Measurements from ENCODE around the gene NOLC1.
"Not testable (repeated sequence)": the region's sequence is repeated elsewhere in the genome, so short reads cannot be mapped to it uniquely, and the experiment has no call there.

Gene NOLC1

DNA sequence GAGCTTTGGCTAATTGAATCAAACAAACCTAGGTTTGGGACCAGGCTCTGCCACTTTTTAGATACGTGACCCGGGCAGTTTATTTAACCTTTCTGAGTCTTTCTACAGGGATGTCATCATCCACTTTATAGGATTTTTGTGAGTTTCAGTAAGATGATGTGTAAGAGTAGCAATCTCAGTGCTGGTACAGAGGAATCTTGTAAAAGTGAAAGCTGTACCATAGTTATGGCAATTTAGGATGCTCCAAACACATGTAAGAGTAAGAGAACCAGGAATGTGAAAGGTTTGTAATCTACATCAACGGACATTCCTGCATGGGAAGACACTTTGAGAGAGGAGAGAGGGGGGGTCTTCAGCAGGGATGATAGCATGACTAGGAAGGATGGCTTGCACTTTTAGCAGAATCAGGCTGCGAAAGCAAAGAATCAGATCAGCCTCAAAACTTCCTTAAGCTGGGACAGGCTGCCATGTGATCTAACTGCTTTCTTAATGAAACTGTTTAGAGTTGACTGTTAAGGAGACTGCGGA lies 968 bp downstream of the NOLC1 start:
- no peak for DNase-seq (ENCODE audit: low spot score)

DNA sequence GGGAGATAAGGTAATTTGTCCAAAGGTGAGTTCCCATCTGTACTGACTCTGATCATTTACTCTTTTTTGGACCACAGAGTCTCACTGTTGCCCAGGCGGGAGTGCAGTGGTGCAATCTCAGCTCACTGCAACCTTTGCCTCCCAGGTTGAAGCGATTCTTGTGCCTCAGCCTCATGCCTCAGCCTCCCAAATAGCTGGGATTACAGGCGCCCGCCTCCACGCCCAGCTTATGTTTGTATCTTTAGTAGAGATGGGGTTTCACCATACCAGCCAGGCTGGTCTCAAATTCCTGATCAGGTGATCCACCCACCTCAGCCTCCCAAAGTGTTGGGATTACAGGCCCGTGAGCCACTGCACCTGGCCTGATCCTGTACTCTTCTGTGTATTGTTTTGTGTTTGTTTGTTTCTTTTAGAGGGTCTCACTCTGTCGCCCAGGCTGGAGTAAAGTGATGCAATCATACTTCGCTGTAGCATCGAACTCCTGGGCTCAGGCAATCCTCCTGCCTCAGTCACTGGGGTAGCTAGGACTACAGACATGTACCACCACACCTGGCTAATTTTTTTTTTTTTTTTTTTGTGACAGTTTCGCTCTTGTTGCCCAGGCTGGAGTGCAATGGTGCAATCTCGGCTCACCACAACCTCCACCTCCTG lies 2.4 kb downstream of the NOLC1 start:
- DNase-seq (ENCODE audit: low spot score): no peak

DNA sequence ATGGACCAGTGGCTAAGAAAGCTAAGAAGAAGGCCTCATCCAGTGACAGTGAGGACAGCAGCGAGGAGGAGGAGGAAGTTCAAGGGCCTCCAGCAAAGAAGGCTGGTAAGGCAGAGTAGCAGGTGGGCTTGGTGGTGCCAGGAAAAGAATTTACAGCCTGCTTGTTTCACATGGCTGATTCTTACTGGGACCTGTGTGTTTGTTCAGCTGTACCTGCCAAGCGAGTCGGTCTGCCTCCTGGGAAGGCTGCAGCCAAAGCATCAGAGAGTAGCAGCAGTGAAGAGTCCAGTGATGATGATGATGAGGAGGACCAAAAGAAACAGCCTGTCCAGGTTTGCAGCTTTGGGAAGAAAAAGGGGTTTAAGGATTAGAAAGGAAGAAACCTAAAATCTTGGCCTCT lies 5.0 kb downstream of the NOLC1 start:
- DNase-seq (ENCODE audit: low spot score): no peak

DNA sequence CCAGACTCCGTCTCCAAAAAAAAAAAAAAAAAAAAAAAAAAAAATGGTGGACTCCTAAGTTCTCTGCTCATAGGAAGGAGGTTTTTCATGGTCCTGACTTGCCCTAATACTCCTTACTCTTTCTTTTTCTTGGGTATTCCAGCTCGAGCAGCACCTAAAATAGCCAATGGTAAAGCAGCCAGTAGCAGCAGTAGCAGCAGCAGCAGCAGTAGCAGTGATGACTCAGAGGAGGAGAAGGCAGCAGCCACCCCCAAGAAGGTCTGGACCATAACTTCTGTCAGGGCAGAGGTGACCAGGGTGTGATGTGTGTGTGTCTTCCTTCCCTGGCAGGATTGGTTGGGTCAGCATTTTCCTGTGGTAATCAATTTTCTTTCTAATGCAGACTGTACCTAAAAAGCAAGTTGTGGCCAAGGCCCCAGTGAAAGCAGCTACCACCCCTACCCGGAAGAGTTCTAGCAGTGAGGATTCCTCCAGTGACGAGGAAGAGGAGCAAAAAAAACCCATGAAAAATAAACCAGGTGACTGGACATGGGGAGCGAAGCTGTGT lies 6.9 kb downstream of the NOLC1 start:
- DNase-seq (ENCODE audit: low spot score): no peak

DNA sequence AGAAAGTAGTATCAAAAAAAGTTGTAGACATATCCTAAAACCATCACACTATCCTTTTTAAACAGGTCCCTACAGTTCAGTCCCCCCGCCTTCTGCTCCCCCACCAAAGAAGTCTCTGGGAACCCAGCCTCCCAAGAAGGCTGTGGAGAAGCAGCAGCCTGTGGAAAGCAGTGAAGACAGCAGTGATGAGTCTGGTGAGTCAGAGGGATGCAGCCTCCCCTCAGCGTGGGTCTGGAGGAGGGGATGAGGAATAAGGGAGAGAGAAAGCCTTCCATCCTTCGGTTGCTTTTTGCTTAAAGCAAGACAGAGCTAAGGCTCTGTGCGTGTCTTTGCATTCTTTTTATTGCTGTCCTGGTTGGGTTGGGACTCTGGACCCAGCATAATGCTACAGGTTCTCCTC lies 7.6 kb downstream of the NOLC1 start:
- no peak for DNase-seq (ENCODE audit: low spot score)

DNA sequence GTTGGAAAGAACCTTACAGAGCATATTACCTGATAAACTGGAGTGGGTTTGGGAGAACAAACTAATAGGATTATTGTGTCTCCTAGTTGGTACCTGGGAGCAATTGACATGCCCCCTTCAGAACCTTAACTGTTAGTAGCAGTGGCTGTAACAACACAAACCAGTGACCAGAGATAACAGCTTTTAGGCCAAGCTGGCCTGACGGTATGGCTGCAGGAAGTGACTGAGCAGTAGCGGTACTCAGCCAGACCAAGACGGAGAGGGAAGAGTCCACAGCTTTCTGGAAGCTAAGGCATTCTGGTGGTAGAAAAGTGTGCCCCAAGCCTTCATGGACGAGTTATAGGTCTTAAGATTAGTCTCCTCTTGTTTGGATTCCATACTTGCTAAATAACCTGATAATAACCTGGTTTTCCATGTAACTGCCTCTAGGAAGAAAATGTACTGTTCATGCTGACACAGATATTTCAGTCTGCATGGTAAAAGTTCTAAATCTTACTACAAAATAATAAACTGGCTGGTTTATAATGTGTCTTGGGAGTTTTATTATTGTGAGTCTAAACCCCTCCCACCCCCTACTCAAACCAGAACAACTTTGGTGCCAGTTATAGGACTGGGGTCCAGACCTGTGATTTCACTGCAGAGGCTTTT lies 11.3 kb downstream of the NOLC1 start:
- no peak for DNase-seq (ENCODE audit: low spot score)

DNA sequence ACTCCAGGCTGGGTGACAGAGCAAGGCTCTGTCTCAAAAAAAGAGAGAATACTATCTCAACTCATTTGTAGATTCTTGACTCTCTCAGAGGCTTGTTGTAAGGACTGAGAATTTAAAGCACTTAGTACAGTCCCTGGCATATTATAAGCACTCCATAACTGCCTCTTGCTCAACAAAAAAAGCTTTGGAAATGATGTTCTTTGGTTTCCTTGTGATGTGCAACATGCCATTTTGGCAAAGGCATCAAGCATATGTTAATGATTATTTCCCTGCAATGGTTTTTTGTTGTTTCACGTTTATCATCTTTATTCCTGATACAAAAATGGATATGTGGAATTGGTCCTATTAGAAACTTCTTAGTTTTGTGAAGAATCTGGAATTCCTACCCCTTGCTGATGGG lies 15.7 kb downstream of the NOLC1 start:
- no peak for DNase-seq (ENCODE audit: low spot score)

DNA sequence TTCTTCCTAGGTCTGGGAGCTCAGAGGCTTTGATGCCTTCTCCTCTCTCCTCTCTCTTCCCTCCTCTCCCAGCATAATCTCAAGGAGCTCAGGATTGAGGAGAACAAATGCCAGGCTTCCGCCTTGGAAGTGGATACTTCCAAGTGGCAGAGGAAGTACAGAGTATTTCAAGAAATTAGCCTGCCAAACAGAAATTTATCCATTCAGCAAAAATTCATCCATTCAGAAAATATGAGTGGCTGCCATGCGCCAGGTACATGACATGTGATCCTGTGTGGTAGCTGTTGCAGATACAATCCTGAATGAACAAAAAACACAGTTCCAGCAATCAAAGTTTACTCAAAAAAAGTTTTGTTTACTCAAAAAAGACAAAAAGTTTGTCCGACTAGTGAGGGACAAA lies 18.4 kb downstream of the NOLC1 start:
- DNase-seq (ENCODE audit: low spot score): no peak

DNA sequence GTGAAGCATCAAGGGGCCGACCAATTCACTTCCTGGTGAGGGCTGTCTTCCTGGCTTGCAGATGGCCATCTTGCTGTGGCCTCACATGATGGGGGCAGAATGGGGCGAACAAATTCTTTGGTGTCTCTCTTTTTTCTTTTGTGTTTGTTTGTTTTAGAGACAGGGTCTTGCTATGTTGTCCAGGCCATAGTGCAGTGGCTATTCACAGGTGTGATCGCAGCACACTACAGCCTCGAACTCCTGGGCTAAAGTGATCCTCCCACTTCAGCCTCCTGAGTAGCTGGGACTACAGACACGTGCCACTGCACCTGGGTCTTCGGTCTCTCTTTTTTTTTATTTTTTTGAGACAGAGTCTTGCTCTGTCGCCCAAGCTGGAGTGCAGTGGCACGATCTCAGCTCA lies 20.1 kb downstream of the NOLC1 start:
- DNase-seq (ENCODE audit: low spot score): no peak

DNA sequence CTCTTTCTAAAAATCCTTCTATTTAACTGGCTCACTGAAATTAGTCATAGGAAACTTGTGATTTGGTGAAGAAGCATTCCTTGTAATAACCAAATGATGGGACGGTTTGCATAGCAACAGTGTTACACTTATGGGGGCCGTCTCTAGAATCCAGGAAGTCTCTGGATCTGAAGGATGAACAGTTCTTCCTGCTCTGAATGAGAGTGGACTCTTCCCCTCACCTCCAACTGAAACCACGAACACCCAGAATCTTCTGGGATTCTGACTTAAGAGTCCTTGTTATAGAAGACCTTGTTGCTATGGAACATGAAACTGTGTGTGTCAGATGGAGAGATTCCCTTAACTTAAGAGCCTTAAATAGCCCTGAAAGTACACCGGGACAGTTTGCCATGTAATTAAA lies 23.2 kb downstream of the NOLC1 start:
- no peak for DNase-seq (ENCODE audit: low spot score)

DNA sequence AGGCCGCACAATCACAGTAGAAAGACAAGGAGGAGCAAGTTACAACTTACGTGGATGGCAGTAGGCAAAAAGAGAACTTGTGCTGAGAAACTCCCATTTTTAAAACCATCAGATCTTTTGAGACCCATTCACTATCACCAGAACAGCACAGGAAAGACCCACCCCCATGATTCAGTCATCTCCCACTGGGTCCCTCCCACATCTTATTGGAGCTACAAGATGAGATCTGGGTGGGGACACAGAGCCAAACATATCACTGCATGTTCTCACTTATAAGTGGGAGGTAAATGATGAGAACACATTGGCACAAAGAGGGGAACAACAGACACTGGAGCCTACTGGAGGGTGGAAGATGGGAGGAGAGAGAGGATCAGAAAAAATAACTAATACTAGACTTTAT lies 32.4 kb downstream of the NOLC1 start:
- no peak for DNase-seq (ENCODE audit: low spot score)

DNA sequence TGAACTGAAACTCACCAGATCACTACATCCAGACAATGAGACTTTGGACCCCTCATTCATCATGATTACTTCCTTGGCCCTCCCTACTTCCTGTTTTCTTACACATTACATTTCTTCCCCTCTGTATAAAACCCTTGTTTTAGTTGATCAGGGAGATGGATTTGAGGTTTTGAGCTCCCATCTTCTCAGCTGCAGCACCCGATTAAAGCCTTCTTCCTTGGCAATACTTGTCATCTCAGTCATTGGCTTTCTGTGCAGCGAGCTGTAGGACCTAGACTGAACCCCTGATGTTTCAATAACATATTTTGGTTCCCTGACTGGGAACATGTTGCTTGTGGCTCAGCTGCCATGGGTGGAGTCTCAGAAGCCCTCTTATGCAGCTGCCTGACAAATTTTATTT lies 33.1 kb downstream of the NOLC1 start:
- no peak for DNase-seq (ENCODE audit: low spot score)

DNA sequence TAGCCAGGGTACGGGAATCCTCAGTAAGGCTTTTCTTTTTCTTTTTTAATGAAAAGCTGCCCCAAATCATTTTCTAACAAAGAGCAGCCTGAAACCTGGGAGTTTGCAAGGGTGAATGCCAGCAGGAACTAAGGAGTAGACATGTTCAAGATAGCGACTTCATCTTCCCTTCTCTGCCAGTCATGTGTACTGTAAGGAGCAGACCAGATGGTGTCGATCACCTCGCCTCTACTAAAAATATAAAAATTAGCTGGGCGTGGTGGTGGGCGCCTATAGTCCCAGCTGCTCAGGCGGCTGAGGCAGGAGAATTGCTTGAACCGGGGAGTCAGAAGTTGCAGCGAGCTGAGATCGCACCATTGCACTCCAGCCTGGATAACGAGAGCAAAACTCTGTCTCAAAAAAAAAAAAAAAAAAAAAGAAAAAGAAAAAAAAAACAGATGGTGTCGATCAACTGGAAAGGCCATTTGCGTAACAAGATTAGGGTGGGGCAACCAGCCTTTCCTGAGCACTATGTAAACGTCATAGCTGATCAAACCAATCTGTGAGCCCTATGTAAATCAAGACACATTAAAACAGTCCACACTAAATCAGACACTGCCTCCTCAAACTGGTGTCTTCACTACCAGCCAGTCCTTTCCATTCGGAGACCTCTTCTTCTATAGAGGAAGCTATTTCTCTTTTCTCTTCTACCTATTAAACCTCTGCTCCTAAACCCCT lies 33.8 kb downstream of the NOLC1 start:
- no peak for DNase-seq (ENCODE audit: low spot score)

DNA sequence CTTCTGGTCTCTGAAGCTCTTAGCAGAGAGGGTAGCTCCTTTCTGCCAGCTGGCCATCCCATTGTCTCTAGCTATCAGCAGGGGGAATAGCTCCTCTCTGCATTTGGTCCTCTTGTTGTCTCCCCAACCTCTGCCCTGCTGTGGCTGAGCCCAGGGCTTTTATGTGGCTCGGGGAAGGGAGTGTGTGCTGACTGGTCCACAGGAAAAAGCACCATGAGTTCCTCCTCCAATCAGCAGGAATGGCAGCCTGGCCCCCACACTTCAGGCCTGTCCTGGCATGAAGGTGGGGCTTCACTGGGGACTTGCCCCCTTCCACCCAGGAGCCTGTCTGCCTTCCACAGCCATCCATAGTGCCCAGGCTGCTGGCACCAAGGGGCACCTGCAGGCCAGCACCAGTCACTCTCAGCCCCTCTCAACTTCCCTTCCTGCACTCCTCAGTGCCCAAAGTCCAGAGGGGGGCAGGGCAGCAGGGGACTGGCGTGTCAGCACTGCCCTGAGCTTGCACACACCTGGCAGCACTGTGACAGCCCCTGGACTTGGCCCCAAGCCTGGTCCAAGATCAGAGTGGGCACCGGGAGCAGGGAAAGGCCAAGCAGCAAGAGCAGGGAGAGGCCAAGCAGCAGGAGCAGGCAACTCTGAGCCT lies 36.2 kb downstream of the NOLC1 start:
- DNase-seq (ENCODE audit: low spot score): no peak

DNA sequence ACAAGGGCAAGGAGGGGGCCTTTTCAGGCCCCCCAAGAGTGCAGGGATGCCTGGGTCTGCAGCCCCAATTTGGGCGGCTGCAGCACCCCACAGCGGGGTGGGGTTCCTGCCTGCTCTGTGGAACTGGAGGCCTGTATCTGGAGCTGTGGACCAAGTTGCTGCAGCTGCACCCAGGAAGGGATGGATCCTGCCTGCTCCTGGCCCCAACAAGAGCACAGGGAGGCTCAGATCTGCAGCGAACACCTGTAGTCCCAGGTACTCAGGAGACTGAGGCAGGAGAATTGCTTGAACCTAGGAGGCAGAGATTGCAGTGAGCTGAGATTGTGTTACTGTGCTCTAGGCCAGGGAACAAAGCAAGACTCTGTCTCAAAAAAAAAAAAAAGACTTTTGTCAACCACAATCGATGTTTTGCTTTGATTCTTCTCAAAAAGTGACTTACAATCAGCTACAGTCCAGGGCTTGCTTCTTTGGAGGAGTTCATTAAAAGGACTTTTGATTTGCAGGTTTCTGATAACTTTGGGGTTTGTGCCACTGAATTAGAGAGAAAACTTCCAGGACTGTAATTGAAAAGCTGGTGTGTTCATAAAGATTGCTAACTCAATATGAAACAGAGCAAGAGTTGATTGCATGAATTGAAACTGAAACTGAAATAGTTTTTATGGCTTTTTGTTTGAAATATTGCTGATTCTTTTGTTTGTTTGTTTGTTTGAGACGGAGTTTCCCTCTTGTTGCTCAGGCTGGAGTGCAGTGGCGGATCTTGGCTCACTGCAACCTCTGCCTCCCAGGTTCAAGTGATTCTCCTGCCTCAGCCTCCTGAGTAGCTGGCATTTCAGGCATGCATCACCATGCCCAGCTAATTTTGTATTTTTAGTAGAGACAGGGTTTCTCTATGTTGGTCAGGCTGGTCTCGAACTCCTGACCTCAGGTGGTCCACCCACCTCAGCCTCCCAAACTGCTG lies 37.0 kb downstream of the NOLC1 start:
- DNase-seq (ENCODE audit: low spot score): not testable (repeated sequence)

DNA sequence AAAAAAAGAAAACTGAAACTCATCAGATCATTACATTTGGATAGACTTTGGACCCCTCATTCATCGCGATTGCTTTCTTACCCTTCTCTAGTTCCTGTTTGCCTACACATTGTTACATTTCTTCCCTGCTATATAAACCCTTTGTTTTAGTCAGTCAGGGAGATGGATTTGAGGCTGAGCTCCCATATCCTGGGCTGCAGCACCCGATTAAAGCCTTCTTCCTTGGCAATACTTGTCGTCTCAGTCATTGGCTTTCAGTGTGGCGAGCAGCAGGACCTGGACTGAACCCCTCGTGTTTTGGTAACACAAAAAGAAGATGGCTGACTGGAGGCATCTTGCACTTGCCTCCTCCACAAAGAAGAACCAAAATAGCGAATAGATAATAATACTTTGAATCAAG lies 39.8 kb downstream of the NOLC1 start:
- no peak for DNase-seq (ENCODE audit: low spot score)

DNA sequence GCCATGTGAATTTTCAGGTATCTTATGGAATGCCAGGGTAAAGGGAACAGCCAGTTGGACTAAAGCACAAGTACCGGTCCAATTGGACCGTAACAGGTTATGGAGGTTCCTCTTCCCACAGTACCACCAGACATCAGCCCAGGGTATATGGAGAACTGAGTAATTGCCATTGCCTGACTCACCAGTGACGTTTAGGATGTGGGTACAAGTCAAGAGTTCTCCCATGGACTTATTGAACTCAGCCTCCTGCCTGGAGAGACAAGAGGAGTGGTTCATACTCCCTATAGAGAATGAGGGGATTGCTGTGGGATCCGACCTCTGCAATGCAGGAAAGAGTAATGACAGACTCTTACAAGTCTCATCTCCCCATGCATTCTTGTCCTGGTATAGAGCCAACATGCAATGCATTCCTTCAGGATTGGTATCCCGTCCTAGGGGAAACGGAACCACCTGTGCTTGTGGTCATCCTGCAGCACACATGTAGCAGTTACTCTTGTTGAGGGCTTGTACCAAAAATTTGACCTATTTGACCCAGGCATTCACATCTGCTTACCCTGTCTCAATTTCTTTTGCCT lies 43.2 kb downstream of the NOLC1 start:
- DNase-seq (ENCODE audit: low spot score): no peak

DNA sequence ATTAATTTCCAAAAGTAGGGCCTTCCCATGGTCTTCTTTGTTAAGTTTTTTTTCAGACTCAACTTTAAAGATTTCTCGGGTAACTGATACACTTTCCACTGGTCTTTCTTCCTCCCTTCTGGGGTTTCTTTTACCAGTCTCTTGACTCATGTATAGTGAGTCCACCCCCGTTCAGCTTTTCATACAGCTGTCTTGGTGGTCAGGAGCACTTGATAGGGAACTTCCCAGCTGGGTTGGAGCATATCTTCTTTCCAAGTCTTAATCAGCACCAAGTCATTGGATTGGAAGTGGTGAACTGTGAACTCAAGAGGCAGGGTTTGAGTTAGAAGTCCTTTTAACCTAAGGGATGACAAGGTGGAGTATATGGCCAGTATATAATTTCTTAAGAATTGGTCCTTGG lies 44.7 kb downstream of the NOLC1 start:
- DNase-seq (ENCODE audit: low spot score): no peak

DNA sequence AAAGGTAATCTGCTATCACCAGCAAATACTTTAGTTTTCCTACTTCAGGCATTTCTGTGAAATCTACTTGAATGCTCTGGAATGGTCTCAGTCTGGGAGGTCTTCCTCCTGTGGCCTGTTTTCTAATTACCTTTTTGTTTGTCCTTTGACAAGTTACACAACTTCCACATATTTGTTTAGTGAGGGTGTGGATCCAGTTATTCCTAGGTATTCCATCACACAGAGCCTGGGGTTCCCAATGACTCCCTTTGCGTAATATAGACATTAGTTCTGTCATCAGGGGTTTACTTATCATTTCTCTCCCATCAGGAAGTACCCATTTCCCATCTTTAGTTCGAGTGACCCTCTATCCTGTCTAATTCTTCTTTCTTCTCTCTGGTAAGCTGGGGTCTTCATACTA lies 45.8 kb downstream of the NOLC1 start:
- no peak for DNase-seq (ENCODE audit: low spot score)

DNA sequence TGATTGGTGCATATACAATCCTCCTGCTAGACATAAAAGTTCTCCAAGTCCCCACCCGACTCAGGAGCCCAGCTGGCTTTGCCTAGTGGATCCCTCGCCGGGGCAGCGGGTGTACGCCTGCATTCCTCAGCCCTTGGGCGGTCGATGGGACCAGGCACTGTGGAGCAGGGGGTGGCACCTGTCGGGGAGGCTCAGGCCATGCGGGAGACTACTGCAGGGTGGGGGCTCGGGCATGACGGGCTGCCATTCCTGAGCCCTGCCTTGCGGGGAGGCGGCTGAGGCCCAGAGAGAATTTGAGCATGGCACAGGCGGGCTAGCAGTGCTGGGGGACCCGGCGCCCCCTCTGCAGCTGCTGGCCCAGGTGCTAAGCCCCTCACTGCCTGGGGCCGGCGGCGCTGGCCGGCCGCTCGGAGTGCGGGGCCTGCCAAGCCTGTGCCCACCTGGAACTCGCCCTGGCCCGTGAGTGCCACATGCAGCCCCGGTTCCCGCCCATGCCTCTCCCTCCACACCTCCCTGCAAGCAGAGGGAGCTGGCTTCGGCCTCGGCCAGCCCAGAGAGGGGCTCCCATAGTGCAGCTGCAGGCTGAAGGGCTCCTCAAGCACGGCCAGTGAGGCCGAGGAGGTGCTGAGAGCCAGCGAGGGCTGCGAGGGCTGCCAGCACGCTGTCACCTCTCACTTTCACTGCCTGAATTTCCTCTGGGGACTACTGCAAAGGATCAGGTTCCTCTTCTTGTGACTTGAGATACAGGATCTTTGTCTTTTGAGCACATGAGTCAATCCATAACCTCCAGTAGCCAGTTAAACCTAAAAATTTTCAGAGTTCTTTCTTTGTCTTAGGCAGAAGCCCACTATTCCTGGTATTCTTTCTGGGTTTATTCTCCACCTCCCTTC lies 48.8 kb downstream of the NOLC1 start:
- no peak for DNase-seq (ENCODE audit: low spot score)
